GM18951 (cell line): ENCODE results near the gene PTCH1.

Experiments
- POLR2A ChIP-seq: IDR thresholded peaks from 4 replicates; pipeline ENCODE4 v1.6.1; 2011; ENCODE audit warnings: mild to moderate bottlenecking; ENCODE audit not compliant: insufficient read length, insufficient read depth; ENCODE audit errors: extremely low read depth
- in situ Hi-C: fragments of 300-500 bp; cut with MboI; formaldehyde crosslinking; loops from one replicate; pipeline ENCODE4 v1.12.0; 2022; ENCODE audit warnings: low sequenced_read_pairs, mixed read lengths, inconsistent platforms; ENCODE audit not compliant: unreplicated experiment

Gene PTCH1

DNA sequence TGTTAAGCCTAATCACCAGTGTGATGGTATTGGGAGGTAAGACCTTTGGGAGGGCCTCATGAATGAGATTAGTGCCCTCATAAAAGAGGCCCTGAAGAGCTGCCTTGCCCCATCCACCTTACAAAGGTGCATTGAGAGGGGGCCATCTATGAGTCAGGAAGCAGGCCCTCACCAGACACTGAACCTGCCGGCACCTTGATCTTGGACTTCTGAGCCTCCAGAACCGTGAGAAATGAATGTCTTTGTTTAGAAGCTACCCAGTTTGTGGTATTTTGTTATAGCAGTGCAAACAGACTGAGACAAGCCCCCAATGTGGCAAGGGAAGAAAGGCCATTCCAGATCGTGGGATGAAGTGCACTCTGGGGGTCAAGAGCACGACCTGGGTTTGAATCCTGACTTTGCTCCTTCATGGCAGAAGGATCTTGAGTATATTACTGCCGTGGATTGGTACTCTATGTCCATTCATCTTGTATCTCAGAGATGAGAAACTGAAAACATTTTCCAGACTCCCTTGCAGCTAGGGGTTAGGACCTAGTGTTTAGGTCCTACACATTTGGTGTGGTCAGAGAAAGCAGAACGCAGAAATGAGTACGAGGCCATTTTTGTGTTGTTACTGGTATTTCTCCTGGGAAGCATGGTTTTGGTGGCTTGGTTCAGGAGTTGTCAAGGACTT is 86.7 kb downstream of the PTCH1 start:
- in situ Hi-C loops: no loop called here
- no peak for TF ChIP-seq POLR2A

DNA sequence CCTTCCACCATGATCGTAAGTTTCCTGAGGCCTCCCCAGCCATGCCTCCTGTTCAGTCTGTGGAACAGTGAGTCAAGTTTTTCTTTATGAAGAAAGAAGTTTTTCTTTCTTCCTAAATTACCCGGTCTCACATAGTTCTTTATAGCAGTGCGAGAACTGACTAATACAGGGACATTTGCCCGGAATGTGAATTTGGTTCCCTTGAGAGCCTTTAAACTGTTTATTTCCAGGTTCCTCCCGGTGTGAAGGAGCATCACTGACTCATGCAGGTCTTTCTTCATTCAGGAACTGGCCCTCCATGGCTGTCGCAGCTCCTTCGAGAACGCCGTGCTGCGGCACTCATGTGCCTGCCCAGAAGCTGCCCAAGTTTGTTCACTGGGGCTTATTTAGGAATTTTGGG is 87.7 kb downstream of the PTCH1 start:
- no peak for TF ChIP-seq POLR2A
- in situ Hi-C loops: no loop called here

- TF ChIP-seq POLR2A: no peak
Observed at GRCh38 chr9:95425910-95426551, 90.7 kb downstream of the PTCH1 start.

DNA sequence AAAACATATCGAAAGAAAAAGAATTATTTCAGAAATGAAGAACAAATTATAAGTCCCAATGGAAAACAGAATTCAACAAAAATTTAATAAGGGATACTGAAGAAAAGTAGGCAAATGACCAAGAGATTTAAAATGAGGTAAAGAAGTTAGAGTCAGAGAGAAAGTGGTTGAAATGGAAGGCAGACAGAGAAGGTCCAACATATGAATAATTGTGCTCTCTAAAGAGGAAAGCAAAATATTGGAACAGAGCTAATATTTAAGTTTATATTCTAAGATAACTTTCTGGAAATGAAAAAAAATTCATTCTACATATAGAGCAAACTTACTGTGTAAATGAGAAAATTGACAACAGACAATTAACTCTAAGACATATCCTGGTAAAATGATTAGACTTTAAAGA is 94.1 kb downstream of the PTCH1 start:
- in situ Hi-C loops: no loop called here
- no peak for TF ChIP-seq POLR2A

More at GRCh38 chr9:95425910-95426551, 90.7 kb downstream of the PTCH1 start:
- in situ Hi-C loops: no loop called here

GRCh38 chr9:95420518-95420917 is 96.3 kb downstream of the PTCH1 start:
- in situ Hi-C loops: no loop called here
- TF ChIP-seq POLR2A: no peak

- no peak for TF ChIP-seq POLR2A
- in situ Hi-C loops: no loop called here
Observed at GRCh38 chr9:95419444-95419843, 97.3 kb downstream of the PTCH1 start.

- no peak for TF ChIP-seq POLR2A
- in situ Hi-C loops: no loop called here
Observed at GRCh38 chr9:95415158-95415557, 101.6 kb downstream of the PTCH1 start.

- in situ Hi-C loops: no loop called here
- no peak for TF ChIP-seq POLR2A
Observed at GRCh38 chr9:95413793-95414192, 103.0 kb downstream of the PTCH1 start.

DNA sequence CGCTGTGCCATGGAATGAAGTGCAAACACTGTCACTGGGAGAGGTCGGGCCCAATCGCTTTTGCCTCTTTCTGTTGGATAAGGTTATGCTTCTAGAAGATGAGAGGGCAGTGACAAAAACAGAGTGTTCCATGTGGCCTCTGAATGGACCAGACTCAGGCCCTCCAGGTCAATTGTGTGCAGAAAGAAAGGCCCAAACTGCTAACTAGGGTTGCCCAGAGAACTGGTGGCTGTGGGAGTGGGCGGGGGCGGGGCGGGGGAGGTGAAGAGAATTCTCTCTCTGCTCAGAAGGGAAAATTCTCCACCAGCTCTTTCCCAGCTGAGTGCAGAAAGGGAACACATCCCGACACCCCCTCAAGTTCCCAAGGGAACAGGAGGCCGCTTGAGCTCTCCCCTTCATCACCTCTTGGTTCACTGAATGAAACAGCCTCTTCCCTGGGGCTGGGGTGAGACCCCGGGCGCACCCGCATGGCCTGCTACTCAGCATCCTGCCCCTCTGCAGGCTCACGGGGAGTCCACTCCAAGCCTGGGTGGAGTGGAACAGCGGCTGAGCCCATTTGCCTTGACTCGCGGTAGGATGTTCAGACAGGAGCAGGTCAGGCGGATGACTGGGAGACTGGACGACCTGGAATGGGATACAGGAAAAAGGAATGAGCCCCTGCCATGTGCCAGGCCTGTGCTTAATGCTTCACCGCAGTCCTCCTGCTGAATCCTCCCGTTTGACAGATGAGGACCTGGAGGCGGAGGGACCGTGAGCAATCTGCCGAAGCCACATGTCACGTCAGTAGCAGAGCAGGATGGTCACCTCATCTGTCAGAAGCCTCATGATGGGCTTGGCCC is 105.5 kb downstream of the PTCH1 start:
- in situ Hi-C loops: no loop called here

GRCh38 chr9:95409650-95410426 is 106.9 kb downstream of the PTCH1 start:
- in situ Hi-C loops: no loop called here
- no peak for TF ChIP-seq POLR2A

More for the DNA sequence above, 105.5 kb downstream of the PTCH1 start:
- TF ChIP-seq POLR2A: no peak

GRCh38 chr9:95407524-95407923 is 109.2 kb downstream of the PTCH1 start:
- in situ Hi-C loops: no loop called here

DNA sequence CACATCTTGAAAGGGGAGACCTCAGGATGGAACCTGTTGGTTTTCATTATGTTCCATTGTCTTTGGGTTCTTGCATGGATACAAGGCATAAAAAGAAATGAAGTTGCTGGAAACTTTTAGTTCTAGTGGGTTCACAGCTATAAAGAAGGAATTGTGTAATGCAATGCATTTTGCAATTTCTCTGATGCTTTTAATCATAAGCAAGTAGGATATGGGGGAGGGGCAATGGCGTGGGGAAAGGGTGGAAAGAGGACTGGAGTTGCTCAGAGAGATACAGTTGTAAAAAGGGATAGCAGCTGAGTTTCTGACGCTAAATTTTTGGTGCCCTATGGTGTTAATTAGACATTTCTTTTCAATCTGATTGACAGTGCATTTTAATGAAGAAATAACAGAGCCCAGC is 110.7 kb downstream of the PTCH1 start:
- in situ Hi-C loops: no loop called here
- no peak for TF ChIP-seq POLR2A

More at GRCh38 chr9:95407524-95407923, 109.2 kb downstream of the PTCH1 start:
- no peak for TF ChIP-seq POLR2A

GRCh38 chr9:95399261-95399660 is 117.5 kb downstream of the PTCH1 start:
- no peak for TF ChIP-seq POLR2A
- in situ Hi-C loops: no loop called here
